Activated naive CD4-positive, alpha-beta T cell treated with anti-CD3 and anti-CD28 coated beads, Interleukin-2, amount 10 ng/mL, durations not matched to agents 7 days and 5 days (primary cell): ENCODE results near the gene DNMT3B.
A peak's percentile ranks its signal among the peaks of the same experiment; 100 is the strongest.

Experiments
- CTCF ChIA-PET: fragments of 350-600 bp; sonication (Branson Sonifier 250); formaldehyde crosslinking; loops from one replicate; lab custom pipeline; 2021; ENCODE audit warnings: antibody characterized with exemption; lab: Charles Lee
- DNase-seq: peaks from one replicate; pipeline ENCODE4 v3.0.0-alpha.2; 2020
- H3K27ac Mint-ChIP-seq: one replicate; pipeline ENCODE4 v1.8.0; 2021; ENCODE audit warnings: mild to moderate bottlenecking, moderate library complexity, mixed read lengths
- H3K27me3 Mint-ChIP-seq: one replicate; pipeline ENCODE4 v1.8.0; 2021; ENCODE audit warnings: mild to moderate bottlenecking, mixed read lengths
- H3K36me3 Mint-ChIP-seq: one replicate; pipeline ENCODE4 v1.8.0; 2021; ENCODE audit warnings: mixed read lengths
- H3K4me1 Mint-ChIP-seq: one replicate; pipeline ENCODE4 v1.8.0; 2021; ENCODE audit warnings: mixed read lengths
- H3K4me3 Mint-ChIP-seq: one replicate; pipeline ENCODE4 v1.8.0; 2021; ENCODE audit warnings: mild to moderate bottlenecking, moderate library complexity, mixed read lengths
- H3K9me3 Mint-ChIP-seq: one replicate; pipeline ENCODE4 v1.8.0; 2021; ENCODE audit warnings: mixed read lengths

The DNMT3B gene

GRCh38 chr20:32773223-32773622 is 11.0 kb downstream of the DNMT3B start:
- H3K27me3 Mint-ChIP-seq, result no peaks in the 10 kb centered on the region
- H3K4me1 Mint-ChIP-seq, result peaks cover 25% of the 10 kb centered on the region
- CTCF ChIA-PET, result interaction anchor here (0.6 to 9.8 kb wide), 3 partner anchors 43 to 98 kb away, joined by 3 to 363 read pairs (median 3); partner anchors contain the start of gene C20orf203
- no peak overlapping the region for H3K4me3 Mint-ChIP-seq
- H3K9me3 Mint-ChIP-seq, result no peaks in the 10 kb centered on the region
- H3K36me3 Mint-ChIP-seq, result no peaks in the 10 kb centered on the region
- DNase-seq, result no peak
- no peak overlapping the region for H3K27ac Mint-ChIP-seq

- CTCF ChIA-PET, result interaction anchor here (9.8 kb wide), 1 partner anchor 99 kb away, joined by 363 read pairs; the partner anchor contains the start of gene C20orf203
- no peaks in the 10 kb centered on the region for H3K36me3 Mint-ChIP-seq
These were observed 11.7 kb downstream of the DNMT3B start for GRCh38 chr20:32773855-32774254.

GRCh38 chr20:32775336-32775991 is 13.3 kb downstream of the DNMT3B start:
- H3K27me3 Mint-ChIP-seq, result no peaks in the 10 kb centered on the region
- no peaks in the 10 kb centered on the region for H3K36me3 Mint-ChIP-seq
- no peak overlapping the region for H3K27ac Mint-ChIP-seq
- no peak overlapping the region for H3K4me3 Mint-ChIP-seq
- H3K4me1 Mint-ChIP-seq, result peaks cover 25% of the 10 kb centered on the region
- no peak for DNase-seq
- no peaks in the 10 kb centered on the region for H3K9me3 Mint-ChIP-seq
- CTCF ChIA-PET, result interaction anchor here (0.5 to 9.8 kb wide), 4 partner anchors 33 to 100 kb away, joined by 3 to 363 read pairs (median 17); partner anchors contain the start of genes C20orf203 and COMMD7

More at GRCh38 chr20:32773855-32774254, 11.7 kb downstream of the DNMT3B start:
- Mint-ChIP-seq H3K9me3 (no peaks in the 10 kb centered on the region), H3K4me3 (no peak overlapping the region), H3K27ac (no peak overlapping the region), H3K4me1 (peaks cover 25% of the 10 kb centered on the region), H3K27me3 (no peaks in the 10 kb centered on the region)
- no peak for DNase-seq

GRCh38 chr20:32777177-32777956 is 15.2 kb downstream of the DNMT3B start:
- no peak overlapping the region for H3K27ac Mint-ChIP-seq
- no peak overlapping the region for H3K4me3 Mint-ChIP-seq
- H3K36me3 Mint-ChIP-seq, result no peaks in the 10 kb centered on the region
- H3K4me1 Mint-ChIP-seq, result peaks cover 7% of the 10 kb centered on the region
- DNase-seq, result no peak
- CTCF ChIA-PET, result interaction anchor here (0.9 to 9.8 kb wide), 23 partner anchors 9 to 255 kb away, joined by 3 to 363 read pairs (median 4); partner anchors contain the start of genes C20orf203, COMMD7 and DNMT3B
- H3K27me3 Mint-ChIP-seq, result no peaks in the 10 kb centered on the region
- H3K9me3 Mint-ChIP-seq, result no peaks in the 10 kb centered on the region

GRCh38 chr20:32779500-32780211 is 17.5 kb downstream of the DNMT3B start:
- Mint-ChIP-seq H3K27ac (no peak overlapping the region), H3K36me3 (no peaks in the 10 kb centered on the region), H3K9me3 (no peaks in the 10 kb centered on the region), H3K27me3 (no peaks in the 10 kb centered on the region), H3K4me1 (peaks cover 5% of the 10 kb centered on the region), H3K4me3 (no peak overlapping the region)
- DNase-seq, result no peak
- CTCF ChIA-PET, result interaction anchor here (1.0 to 9.8 kb wide), 12 partner anchors 10 to 258 kb away, joined by 3 to 363 read pairs (median 13); partner anchors contain the start of genes C20orf203, COMMD7 and DNMT3B

GRCh38 chr20:32780278-32780677 is 18.1 kb downstream of the DNMT3B start:
- Mint-ChIP-seq H3K4me3 (no peak overlapping the region), H3K4me1 (peaks cover 5% of the 10 kb centered on the region), H3K9me3 (no peaks in the 10 kb centered on the region), H3K27me3 (no peaks in the 10 kb centered on the region), H3K36me3 (no peaks in the 10 kb centered on the region), H3K27ac (no peak overlapping the region)
- CTCF ChIA-PET, result interaction anchor here (1.0 to 9.8 kb wide), 4 partner anchors 9 to 105 kb away, joined by 3 to 363 read pairs (median 3); partner anchors contain the start of gene C20orf203
- DNase-seq, result no peak

GRCh38 chr20:32780749-32781655 is 18.8 kb downstream of the DNMT3B start:
- peaks cover 5% of the 10 kb centered on the region for H3K4me1 Mint-ChIP-seq
- H3K27me3 Mint-ChIP-seq, result no peaks in the 10 kb centered on the region
- H3K27ac Mint-ChIP-seq, result no peak overlapping the region
- H3K36me3 Mint-ChIP-seq, result no peaks in the 10 kb centered on the region
- DNase-seq, result no peak
- no peak overlapping the region for H3K4me3 Mint-ChIP-seq
- no peaks in the 10 kb centered on the region for H3K9me3 Mint-ChIP-seq
- CTCF ChIA-PET, result interaction anchor here (1.0 to 9.8 kb wide), 4 partner anchors 8 to 106 kb away, joined by 3 to 363 read pairs (median 3); partner anchors contain the start of gene C20orf203

- CTCF ChIA-PET, result interaction anchor here (1.4 to 2.8 kb wide), 2 partner anchors 111 to 112 kb away, joined by 4 to 9 read pairs; partner anchors contain the start of gene C20orf203
- no peak for DNase-seq
- Mint-ChIP-seq H3K4me1 (no peaks in the 10 kb centered on the region), H3K27me3 (no peaks in the 10 kb centered on the region), H3K36me3 (peaks cover 3% of the 10 kb centered on the region), H3K27ac (no peak overlapping the region), H3K9me3 (no peaks in the 10 kb centered on the region), H3K4me3 (no peak overlapping the region)
These were observed 22.3 kb downstream of the DNMT3B start for GRCh38 chr20:32784369-32785080.

- Mint-ChIP-seq H3K9me3 (no peaks in the 10 kb centered on the region), H3K27me3 (no peaks in the 10 kb centered on the region)
These were observed 24.0 kb downstream of the DNMT3B start for GRCh38 chr20:32786059-32786760.

DNA sequence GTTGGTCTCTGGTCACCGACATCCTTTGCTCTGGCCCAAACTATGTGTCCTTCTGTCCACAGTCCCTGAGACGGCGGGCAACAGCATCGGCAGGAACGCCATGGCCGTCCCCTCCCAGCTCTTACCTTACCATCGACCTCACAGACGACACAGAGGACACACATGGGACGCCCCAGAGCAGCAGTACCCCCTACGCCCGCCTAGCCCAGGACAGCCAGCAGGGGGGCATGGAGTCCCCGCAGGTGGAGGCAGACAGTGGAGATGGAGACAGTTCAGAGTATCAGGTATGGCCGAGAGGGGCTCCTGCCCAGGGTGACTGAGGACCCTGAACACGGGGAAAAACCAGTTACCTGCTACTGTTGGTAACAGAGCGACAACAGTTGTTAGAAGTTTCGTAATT is 25.0 kb downstream of the DNMT3B start:
- CTCF ChIA-PET, result no interaction called here

More at GRCh38 chr20:32786059-32786760, 24.0 kb downstream of the DNMT3B start:
- Mint-ChIP-seq H3K36me3 (peaks cover 3% of the 10 kb centered on the region), H3K4me3 (no peak overlapping the region), H3K27ac (no peak overlapping the region), H3K4me1 (no peaks in the 10 kb centered on the region)
- CTCF ChIA-PET, result no interaction called here
- DNase-seq, result no peak

DNA sequence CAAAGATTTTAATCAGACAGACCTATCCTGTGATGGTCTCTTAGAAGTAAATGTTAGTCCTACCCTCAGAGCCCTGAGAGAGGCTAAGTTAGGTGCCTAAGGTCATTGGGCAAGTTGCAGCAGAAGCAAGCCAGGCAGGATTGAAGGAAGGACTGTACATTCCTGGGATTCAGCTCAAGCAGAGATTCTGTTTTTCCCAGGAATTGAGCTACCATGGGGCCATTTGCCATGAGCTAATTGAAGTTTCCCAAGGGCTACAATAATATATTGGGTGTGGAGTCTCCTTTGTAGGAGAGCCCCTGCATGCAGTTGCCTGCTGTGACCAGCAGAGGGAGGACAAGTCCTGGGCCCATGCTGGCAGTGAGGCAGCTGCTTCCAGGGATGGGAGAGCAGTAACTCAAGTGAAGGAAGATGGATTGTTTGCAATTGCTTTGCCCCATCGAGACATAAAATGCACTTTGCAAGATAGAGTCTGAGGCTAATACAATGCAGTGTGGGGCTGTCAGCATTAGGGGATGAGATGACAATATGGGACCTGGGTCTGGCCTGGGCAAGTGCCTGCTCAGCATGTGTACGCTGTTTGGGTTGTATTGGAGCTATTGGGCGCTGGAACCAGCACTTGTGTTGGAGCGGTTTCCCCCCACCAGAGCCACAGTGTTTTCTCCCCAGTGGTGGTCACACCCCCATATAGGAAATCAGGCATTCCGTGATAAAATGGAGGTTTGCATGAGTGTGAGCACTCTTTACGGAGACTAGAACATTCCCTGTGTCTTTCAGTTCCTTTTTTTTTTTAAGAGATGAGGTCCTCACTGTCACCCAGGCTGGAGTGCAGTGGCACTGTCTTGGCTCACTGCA is 27.9 kb downstream of the DNMT3B start:
- Mint-ChIP-seq H3K9me3 (no peaks in the 10 kb centered on the region), H3K27me3 (no peaks in the 10 kb centered on the region), H3K27ac (no peak overlapping the region), H3K36me3 (peaks cover 3% of the 10 kb centered on the region), H3K4me1 (peaks cover 30% of the 10 kb centered on the region), H3K4me3 (no peak overlapping the region)
- peak; percentile 80 for DNase-seq
- CTCF ChIA-PET, result interaction anchor here (0.6 to 3.4 kb wide), 24 partner anchors 9 to 621 kb away, joined by 3 to 17 read pairs (median 3); partner anchors contain the start of genes C20orf203 and MAPRE1

More for the DNA sequence above, 25.0 kb downstream of the DNMT3B start:
- DNase-seq, result no peak
- Mint-ChIP-seq H3K4me3 (no peak overlapping the region), H3K27me3 (no peaks in the 10 kb centered on the region), H3K27ac (no peak overlapping the region), H3K36me3 (peaks cover 3% of the 10 kb centered on the region), H3K4me1 (peaks cover 6% of the 10 kb centered on the region), H3K9me3 (no peaks in the 10 kb centered on the region)
